Mesodermal cell (in vitro differentiated cells): ENCODE data around the gene FUT4.
"Not testable (repeated sequence)": the region's sequence is repeated elsewhere in the genome, so short reads cannot be mapped to it uniquely, and the experiment has no call there.

Experiments
- H3K27ac ChIP-seq: 2 replicates; pipeline ENCODE4 v1.7.0; 2013; ENCODE audit warnings: mild to moderate bottlenecking, low read depth, low read length, moderate library complexity; ENCODE audit not compliant: severe bottlenecking
- H3K36me3 ChIP-seq: 2 replicates; pipeline ENCODE4 v1.7.1; 2013; ENCODE audit warnings: mild to moderate bottlenecking, low read length, moderate library complexity; ENCODE audit not compliant: control insufficient read depth, insufficient read depth
- H3K4me1 ChIP-seq: one replicate; pipeline ENCODE4 v1.7.1; 2013; ENCODE audit warnings: mild to moderate bottlenecking, low read length; ENCODE audit not compliant: insufficient read depth, control insufficient read depth, poor library complexity, severe bottlenecking
- H3K4me3 ChIP-seq: 2 replicates; pipeline ENCODE4 v1.7.0; 2013; ENCODE audit warnings: low read length, control low read depth, mild to moderate bottlenecking; ENCODE audit not compliant: insufficient read depth, poor library complexity, severe bottlenecking; ENCODE audit errors: extremely low read depth
- H3K9me3 ChIP-seq: 2 replicates; pipeline ENCODE4 v1.7.1; 2013; ENCODE audit warnings: mild to moderate bottlenecking, low read length, moderate library complexity; ENCODE audit not compliant: control insufficient read depth
- WGBS, 2 experiments: methylation state at CpG; one replicate each; pipeline ENCODE4 v1.1.5; 2013; ENCODE audit warnings: missing lambda C conversion rate in 2 of 2; ENCODE audit not compliant: insufficient coverage in 2 of 2; 5-methylcytosine and 5-hydroxymethylcytosine counted together

Gene FUT4

DNA sequence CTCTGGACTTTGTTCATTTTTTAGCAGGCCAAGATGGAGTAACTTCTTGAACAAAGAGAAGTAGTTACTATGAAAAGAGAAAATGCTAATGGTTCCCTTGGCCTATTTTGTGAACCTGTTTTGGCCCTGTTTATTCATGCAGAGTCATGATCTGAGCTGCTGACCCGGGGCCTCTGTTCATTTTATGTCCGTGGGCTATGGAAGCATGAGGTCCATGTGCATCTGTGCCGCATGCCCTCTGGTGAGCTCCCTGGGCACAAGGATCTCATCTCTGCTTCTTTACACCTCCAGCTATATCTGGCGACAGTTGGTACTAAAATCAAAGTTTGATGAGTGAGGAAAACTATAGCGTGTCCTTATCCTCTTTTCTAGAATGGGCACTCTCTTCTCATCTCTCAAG lies 24.5 kb downstream of the FUT4 start:
- Histone ChIP-seq H3K4me1 (peaks cover 9% of the 10 kb centered on the region), H3K9me3 (no peaks in the 10 kb centered on the region), H3K36me3 (no peaks in the 10 kb centered on the region), H3K27ac (no peak overlapping the region), H3K4me3 (no peak overlapping the region)
- 60 to 96% methylated on average over 1 to 3 of the region's 5 CpGs for WGBS, 2 experiments

DNA sequence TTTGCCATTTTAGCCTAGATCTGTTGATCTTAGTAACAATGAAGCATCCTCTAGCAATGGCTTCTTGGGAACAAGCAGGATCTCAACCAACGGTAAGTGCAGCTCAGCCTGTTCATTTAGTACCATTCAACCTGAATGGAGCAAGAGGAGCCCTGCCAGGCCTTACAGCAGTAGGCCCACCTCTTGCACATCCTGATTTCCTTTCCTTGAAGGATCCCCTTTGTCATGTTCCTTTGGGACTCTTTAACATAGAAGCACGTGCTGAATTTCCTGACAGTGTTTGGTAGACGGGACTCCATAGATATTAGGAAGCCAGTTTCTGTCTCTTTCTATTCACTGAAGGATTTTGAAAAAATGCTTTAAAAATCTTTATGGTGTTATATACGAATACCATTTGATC lies 25.0 kb downstream of the FUT4 start:
- H3K4me1 ChIP-seq: peaks cover 6% of the 10 kb centered on the region
- no peak overlapping the region for H3K4me3 ChIP-seq
- no peak overlapping the region for H3K27ac ChIP-seq
- no peaks in the 10 kb centered on the region for H3K36me3 ChIP-seq
- WGBS, 2 experiments: 63 to 75% methylated on average over 2 of the region's 4 CpGs
- no peaks in the 10 kb centered on the region for H3K9me3 ChIP-seq

DNA sequence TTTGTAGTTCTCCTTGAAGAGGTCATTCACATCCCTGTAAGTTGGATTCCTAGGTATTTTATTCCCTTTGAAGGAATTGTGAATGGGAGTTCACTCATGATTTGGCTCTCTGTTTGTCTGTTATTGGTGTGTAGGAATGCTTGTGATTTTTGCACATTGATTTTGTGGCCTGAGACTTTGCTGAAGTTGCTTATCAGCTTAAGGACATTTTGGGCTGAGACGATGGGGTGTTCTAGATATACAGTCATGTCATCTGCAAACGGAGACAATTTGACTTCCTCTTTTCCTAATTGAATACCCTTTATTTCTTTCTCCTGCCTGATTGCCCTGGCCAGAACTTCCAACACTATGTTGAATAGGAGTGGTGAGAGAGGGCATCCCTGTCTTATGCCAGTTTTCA lies 29.3 kb downstream of the FUT4 start:
- not testable (repeated sequence) for H3K27ac ChIP-seq, H3K36me3 ChIP-seq, H3K4me3 ChIP-seq, H3K9me3 ChIP-seq, H3K4me1 ChIP-seq
- WGBS, 2 experiments: no CpG with 5 or more reads among the region's 2 CpGs

DNA sequence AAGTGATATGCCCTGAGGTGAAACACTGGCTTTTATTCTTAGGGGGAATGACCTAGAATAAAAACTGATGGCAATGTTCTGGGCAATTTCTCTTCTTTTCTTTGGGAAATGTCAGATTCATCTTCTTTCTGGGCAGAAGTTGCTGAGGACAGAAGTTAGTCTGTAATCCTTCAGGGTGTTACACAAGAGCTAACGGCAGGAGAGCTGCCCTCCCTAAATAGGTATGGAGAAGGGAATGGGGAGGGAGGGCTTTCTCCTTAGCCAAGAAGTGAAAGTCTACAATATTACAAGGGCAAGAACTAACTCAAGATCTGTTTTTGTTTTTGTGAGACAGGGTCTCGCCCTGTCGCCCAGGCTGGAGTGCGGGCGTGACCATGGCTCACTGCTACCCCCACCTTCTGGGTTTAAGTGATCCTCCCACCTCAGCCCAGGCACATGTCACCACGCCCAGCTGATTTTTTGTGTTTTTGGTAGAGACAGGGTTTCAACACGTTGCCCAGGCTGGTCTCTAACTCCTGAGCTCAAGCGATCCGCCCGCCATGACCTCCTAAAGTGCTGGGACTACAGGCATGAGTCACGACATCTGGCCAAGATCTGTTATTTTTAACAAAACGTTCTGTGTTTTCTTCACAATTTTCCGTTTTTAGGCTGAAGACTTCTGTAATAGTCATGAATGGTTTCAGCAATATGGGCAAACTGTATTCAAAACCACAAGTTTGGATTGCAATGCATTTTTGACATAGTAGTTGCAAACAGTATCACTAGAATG lies 30.7 kb downstream of the FUT4 start:
- WGBS, 2 experiments: 77 to 88% methylated on average over 11 to 12 of the region's 13 CpGs
- no peaks in the 10 kb centered on the region for H3K4me1 ChIP-seq
- no peak overlapping the region for H3K27ac ChIP-seq
- no peaks in the 10 kb centered on the region for H3K36me3 ChIP-seq
- no peak overlapping the region for H3K4me3 ChIP-seq
- no peaks in the 10 kb centered on the region for H3K9me3 ChIP-seq

DNA sequence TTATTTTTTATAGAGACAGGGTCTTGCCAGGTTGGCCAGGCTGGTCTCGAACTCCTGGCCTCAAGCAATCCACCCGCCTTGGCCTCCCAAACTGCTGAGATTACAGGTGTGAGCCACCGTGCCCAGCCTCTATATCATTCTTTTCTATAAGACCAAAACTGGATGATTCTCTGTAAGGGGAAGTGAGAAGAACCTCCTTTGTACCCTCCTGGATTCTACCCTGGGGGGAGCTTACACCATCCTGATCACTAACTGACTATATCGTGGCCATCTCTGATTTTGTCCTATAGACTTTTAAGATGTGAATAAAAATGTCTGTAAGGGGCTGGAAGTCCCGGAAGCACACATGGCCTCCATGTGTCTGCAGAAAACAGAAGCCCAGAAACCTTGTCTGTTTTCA lies 32.6 kb downstream of the FUT4 start:
- Histone ChIP-seq H3K36me3 (no peaks in the 10 kb centered on the region), H3K9me3 (no peaks in the 10 kb centered on the region), H3K27ac (no peak overlapping the region), H3K4me1 (no peaks in the 10 kb centered on the region), H3K4me3 (no peak overlapping the region)
- WGBS, 2 experiments: 85 to 89% methylated on average over 1 to 2 of the region's 5 CpGs

DNA sequence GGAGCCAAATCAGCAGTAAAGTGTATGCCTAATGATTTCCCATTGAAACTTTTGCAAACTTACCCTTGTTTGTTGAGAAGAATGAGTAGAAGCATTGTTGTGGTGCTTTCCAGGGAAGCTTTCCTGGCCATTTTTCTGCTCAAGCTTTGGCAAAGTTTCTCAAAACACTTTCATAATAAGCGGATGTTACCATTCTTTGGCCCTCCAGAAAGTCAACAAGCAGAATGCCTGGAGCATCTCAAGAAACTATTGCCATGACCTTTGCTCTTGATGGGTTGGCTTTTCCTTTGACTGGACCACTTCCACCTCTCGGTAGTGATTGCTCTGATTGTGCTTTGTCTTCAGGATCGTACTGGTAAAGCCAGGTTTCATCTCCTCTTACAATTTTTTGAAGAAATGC lies 34.1 kb downstream of the FUT4 start:
- WGBS, 2 experiments: 74 to 80% methylated on average over 1 to 3 of the region's 3 CpGs
- H3K27ac ChIP-seq: no peak overlapping the region
- H3K4me1 ChIP-seq: no peaks in the 10 kb centered on the region
- no peaks in the 10 kb centered on the region for H3K36me3 ChIP-seq
- H3K9me3 ChIP-seq: no peaks in the 10 kb centered on the region
- no peak overlapping the region for H3K4me3 ChIP-seq

DNA sequence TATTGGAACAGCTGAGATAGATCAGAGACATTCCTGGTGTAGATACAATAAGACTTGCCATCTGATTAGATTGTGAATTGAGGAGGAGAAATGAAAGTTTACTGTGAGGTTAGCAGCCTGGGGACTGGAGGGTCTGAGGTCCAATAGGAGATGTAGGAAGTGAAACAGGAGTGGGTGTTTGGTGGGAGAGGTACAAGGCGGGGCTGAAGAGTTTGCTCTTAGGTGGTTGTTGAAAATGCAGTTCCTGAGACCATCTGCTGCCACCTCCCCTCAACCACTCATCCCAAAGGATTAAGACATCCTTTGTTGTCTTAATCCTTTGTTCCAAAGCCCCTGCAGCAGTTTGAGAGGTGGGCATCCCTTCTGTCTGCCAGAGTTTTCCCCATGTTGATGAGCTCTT lies 38.2 kb downstream of the FUT4 start:
- Histone ChIP-seq H3K9me3 (no peaks in the 10 kb centered on the region), H3K4me1 (no peaks in the 10 kb centered on the region), H3K4me3 (no peak overlapping the region), H3K36me3 (no peaks in the 10 kb centered on the region), H3K27ac (no peak overlapping the region)
- WGBS, 2 experiments: no CpG with 5 or more reads among the region's 1 CpG

DNA sequence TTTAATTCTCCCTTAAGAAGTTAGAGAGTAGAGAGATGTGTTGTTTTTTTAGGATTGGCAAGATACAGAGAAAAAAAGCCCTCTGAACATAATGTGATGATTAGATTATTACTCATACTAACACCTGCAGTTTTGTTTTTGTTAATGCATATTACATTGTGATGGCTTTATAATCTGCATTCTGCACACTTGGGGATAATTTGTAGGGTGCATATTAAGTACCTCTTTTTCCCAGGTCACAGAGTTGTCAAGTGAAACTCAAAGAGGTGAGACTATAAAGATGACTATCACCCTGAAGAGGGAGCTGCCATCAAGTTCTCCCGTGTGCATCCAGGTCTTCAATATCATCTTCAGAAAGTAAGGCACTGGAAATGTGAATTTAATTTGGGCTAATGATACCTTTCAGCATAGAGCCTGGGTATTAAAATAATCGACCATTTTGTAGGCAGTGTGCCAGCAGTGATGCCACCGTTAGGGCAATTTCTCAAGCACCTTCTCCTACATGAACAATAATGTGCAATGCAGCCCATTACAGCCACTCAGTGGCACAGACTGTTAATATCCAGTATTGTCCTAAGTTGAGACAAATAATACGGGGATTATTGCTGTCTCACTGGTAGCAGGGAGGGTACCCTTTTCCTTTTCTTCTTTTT lies 39.6 kb downstream of the FUT4 start:
- H3K4me3 ChIP-seq: no peak overlapping the region
- H3K9me3 ChIP-seq: no peaks in the 10 kb centered on the region
- no peak overlapping the region for H3K27ac ChIP-seq
- no peaks in the 10 kb centered on the region for H3K4me1 ChIP-seq
- 100% methylated on average over 1 of the region's 4 CpGs; no CpG with 5 or more reads in 1 of the 2 experiments for WGBS, 2 experiments
- no peaks in the 10 kb centered on the region for H3K36me3 ChIP-seq

DNA sequence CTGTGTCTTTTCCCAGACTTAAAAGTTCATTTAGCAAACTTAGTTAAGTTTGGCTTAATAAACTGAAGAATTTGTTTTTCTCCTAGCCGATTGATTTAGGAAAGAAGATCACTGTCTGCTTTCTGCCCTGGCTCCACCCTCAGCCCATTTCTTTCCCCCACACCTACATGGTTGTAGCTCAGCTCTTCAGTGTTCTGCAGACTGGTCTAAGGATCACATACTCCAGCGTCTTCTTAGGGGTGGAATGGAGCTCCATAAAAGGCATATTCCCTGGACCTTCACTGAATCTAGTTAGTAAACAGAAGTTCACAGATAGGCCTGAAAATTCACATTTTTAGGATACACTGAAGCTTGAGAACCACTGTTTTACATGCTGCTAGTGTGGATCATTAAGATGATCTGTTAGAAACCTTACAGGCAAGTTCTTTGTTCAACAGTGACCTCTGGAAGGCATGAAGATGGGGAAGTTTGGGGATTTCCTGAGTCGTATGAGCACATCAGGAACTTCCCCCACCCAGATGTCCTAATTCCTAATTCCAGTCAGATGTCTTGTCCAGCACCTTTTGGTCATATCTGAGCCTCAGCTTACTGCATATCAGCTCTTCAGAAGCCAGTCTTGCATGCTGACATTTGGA lies 40.3 kb downstream of the FUT4 start:
- WGBS, 2 experiments: 100% methylated on average over 1 of the region's 3 CpGs; no CpG with 5 or more reads in 1 of the 2 experiments
- no peak overlapping the region for H3K4me3 ChIP-seq
- no peak overlapping the region for H3K27ac ChIP-seq
- no peaks in the 10 kb centered on the region for H3K9me3 ChIP-seq
- no peaks in the 10 kb centered on the region for H3K4me1 ChIP-seq
- H3K36me3 ChIP-seq: no peaks in the 10 kb centered on the region

DNA sequence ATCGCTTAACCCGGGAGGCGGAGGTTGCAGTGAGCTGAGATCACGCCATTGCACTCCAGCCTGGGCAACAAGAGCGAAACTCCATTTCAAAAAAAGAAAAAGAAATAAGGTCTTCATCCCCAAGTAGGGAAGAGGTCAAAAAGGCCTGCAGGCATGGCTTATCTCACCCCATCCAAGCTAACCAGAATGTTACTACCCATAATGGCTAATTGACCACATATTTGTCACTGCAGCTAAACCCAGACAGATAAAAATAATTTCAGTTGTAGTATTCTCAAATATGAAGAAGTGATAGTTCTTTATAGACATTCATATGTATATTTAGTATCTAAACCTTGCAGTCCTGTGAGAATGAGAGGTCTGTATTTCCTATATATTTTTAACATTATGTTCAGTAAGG lies 41.3 kb downstream of the FUT4 start:
- WGBS, 2 experiments: 90 to 100% methylated on average over 2 to 5 of the region's 5 CpGs
- Histone ChIP-seq H3K4me1 (no peaks in the 10 kb centered on the region), H3K4me3 (no peak overlapping the region), H3K36me3 (no peaks in the 10 kb centered on the region), H3K9me3 (no peaks in the 10 kb centered on the region), H3K27ac (no peak overlapping the region)

DNA sequence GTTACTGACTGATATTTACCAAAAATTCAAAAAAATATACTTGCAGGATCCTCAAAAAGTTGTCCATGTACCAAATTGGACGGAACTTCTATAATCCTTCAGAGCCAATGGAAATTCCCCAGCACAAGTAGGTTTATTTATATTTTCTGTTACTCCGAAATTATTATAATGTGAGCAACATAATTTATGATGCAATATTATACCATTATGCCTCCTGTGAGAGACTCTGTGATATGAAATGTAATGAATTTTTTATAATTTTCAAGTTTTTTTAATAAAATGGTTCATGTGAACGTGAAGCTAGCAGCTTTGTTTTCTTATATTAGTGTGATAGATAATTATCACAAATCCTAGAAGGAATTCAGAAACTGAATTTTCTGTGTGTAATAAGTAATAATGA lies 41.7 kb downstream of the FUT4 start:
- 80% methylated on average over 1 of the region's 3 CpGs; no CpG with 5 or more reads in 1 of the 2 experiments for WGBS, 2 experiments
- Histone ChIP-seq H3K27ac (no peak overlapping the region), H3K36me3 (no peaks in the 10 kb centered on the region), H3K4me1 (no peaks in the 10 kb centered on the region), H3K9me3 (no peaks in the 10 kb centered on the region), H3K4me3 (no peak overlapping the region)
